ENCODE measurements around the gene OR6J1. TPM values are rescaled to one million over a fixed set of nuclear protein-coding genes. Genes with fewer than 3 reads are reported as not detected.

OR6J1 gene
- total and polyA plus RNA-seq, 2 of the 13 experiments (the other 11 are each of a cell fraction or from before 2014, with no cell fraction given) = not detected

DNA sequence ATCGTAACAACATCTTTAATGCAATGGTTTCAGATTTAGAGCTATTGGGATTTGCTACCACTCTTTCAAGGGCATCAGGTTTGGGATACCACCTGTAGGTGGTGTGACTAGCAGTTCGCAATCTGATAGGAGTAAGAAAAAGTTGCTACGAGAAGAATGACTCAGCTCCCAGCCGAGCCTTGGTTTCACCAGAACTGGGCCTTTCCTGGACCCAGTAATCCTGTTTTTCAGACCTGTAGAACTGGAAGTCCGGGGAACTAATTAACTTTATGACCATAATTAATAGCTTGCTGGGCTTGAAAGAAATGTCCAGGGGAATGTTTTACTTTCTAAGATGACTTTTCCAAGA, 45.3 kb downstream of the OR6J1 start (continued):
- TF ChIP-seq PRDM10 (CRISPR knock-in tag; IDR thresholded peaks at IDR 0.05; ENCODE audit: low read depth) (no peak), ZFP36 (IDR thresholded peaks at IDR 0.05; ENCODE audit: borderline replicate concordance, low read depth, low read length, partially characterized antibody) (no peak), ZEB1 (IDR thresholded peaks at IDR 0.05; ENCODE audit: insufficient replicate concordance, low read depth) (no peak), ZNF607 (CRISPR knock-in tag; IDR thresholded peaks at IDR 0.05; ENCODE audit: borderline replicate concordance) (no peak), RELA (CRISPR knock-in tag; IDR thresholded peaks at IDR 0.05) (no peak), THAP9 (CRISPR knock-in tag; IDR thresholded peaks at IDR 0.05; ENCODE audit: borderline replicate concordance) (no peak), SPEN (CRISPR knock-in tag; IDR thresholded peaks at IDR 0.05; ENCODE audit: low read depth) (no peak), DPF2 (CRISPR knock-in tag; IDR thresholded peaks at IDR 0.05; ENCODE audit: borderline replicate concordance, low read depth) (no peak), ZNF703 (CRISPR knock-in tag; IDR thresholded peaks at IDR 0.05; ENCODE audit: borderline replicate concordance) (no peak), SIX4 (CRISPR knock-in tag; IDR thresholded peaks at IDR 0.05) (no peak), TFAP4 (IDR thresholded peaks at IDR 0.05; ENCODE audit: borderline replicate concordance, low read depth) (peak; percentile 56), MYC (CRISPR knock-in tag; IDR thresholded peaks at IDR 0.05; ENCODE audit: borderline replicate concordance) (no peak), HOXA5 (CRISPR knock-in tag; IDR thresholded peaks at IDR 0.05) (no peak), SRSF1 (optimal IDR thresholded peaks at IDR 0.05; ENCODE audit: low read depth, low read length) (no peak), ZNF747 (CRISPR knock-in tag; IDR thresholded peaks at IDR 0.05; ENCODE audit: borderline replicate concordance) (no peak), JUN (CRISPR knock-in tag; IDR thresholded peaks at IDR 0.05) (peak; percentile 26; the same call in 1 of the 2 replicates)
- TF ChIP-seq, protein P1, sequence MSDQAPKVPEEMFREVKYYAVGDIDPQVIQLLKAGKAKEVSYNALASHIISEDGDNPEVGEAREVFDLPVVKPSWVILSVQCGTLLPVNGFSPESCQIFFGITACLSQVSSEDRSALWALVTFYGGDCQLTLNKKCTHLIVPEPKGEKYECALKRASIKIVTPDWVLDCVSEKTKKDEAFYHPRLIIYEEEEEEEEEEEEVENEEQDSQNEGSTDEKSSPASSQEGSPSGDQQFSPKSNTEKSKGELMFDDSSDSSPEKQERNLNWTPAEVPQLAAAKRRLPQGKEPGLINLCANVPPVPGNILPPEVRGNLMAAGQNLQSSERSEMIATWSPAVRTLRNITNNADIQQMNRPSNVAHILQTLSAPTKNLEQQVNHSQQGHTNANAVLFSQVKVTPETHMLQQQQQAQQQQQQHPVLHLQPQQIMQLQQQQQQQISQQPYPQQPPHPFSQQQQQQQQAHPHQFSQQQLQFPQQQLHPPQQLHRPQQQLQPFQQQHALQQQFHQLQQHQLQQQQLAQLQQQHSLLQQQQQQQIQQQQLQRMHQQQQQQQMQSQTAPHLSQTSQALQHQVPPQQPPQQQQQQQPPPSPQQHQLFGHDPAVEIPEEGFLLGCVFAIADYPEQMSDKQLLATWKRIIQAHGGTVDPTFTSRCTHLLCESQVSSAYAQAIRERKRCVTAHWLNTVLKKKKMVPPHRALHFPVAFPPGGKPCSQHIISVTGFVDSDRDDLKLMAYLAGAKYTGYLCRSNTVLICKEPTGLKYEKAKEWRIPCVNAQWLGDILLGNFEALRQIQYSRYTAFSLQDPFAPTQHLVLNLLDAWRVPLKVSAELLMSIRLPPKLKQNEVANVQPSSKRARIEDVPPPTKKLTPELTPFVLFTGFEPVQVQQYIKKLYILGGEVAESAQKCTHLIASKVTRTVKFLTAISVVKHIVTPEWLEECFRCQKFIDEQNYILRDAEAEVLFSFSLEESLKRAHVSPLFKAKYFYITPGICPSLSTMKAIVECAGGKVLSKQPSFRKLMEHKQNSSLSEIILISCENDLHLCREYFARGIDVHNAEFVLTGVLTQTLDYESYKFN (CRISPR knock-in tag; conservative IDR thresholded peaks at IDR 0.05) = no peak
- TF ChIP-seq, protein P2, sequence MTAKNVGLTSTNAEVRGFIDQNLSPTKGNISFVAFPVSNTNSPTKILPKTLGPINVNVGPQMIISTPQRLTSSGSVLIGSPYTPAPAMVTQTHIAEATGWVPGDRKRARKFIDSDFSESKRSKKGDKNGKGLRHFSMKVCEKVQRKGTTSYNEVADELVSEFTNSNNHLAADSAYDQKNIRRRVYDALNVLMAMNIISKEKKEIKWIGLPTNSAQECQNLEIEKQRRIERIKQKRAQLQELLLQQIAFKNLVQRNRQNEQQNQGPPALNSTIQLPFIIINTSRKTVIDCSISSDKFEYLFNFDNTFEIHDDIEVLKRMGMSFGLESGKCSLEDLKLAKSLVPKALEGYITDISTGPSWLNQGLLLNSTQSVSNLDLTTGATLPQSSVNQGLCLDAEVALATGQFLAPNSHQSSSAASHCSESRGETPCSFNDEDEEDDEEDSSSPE (CRISPR knock-in tag; IDR thresholded peaks at IDR 0.05) = no peak; the same call in 1 of the 2 replicates
